Neural progenitor cell (in vitro differentiated cells): Measurements from ENCODE around the gene MACROH2A1. TPM values are rescaled to one million over a fixed set of nuclear protein-coding genes. Genes with fewer than 3 reads are reported as not detected.

Experiments used
- DNase-seq: peaks from one replicate; pipeline ENCODE4 v3.0.0-alpha.2; 2016; ENCODE audit warnings: low spot score
- H2AFZ ChIP-seq: fragments of 200-600 bp; sonication (generic); replicated peaks from 2 replicates; pipeline ENCODE4 v1.6.1; 2016; ENCODE audit warnings: antibody characterized with exemption
- H3F3A ChIP-seq: fragments of 200-600 bp; sonication (generic); 2 replicates; pipeline ENCODE4 v1.6.1; 2016; ENCODE audit warnings: antibody characterized with exemption, low read depth
- H3K27ac ChIP-seq: fragments of 200-600 bp; sonication (generic); 2 replicates; pipeline ENCODE4 v1.5.1; 2016; ENCODE audit warnings: mild to moderate bottlenecking
- H3K27me3 ChIP-seq: fragments of 200-600 bp; sonication (generic); 2 replicates; pipeline ENCODE4 v1.6.1; 2016; ENCODE audit warnings: mild to moderate bottlenecking, moderate library complexity
- H3K36me3 ChIP-seq: fragments of 200-600 bp; sonication (generic); 2 replicates; pipeline ENCODE4 v1.5.1; 2016
- H3K4me1 ChIP-seq: fragments of 200-600 bp; sonication (generic); 2 replicates; pipeline ENCODE4 v1.6.1; 2016; ENCODE audit warnings: mixed run types
- H3K4me2 ChIP-seq: fragments of 200-600 bp; sonication (generic); 2 replicates; pipeline ENCODE4 v1.6.1; 2016
- H3K4me3 ChIP-seq: fragments of 200-600 bp; sonication (generic); 2 replicates; pipeline ENCODE4 v1.5.1; 2016
- H3K79me2 ChIP-seq: fragments of 200-600 bp; sonication (generic); 2 replicates; pipeline ENCODE4 v1.6.1; 2016; ENCODE audit warnings: low read depth
- H3K9ac ChIP-seq: fragments of 200-600 bp; sonication (generic); 2 replicates; pipeline ENCODE4 v1.6.1; 2016
- H3K9me3 ChIP-seq: fragments of 200-600 bp; sonication (generic); 2 replicates; pipeline ENCODE4 v1.5.1; 2016; ENCODE audit warnings: low read depth
- H4K20me1 ChIP-seq: fragments of 200-600 bp; sonication (generic); 2 replicates; pipeline ENCODE4 v1.6.1; 2016; ENCODE audit warnings: low read depth
- H3K27ac Mint-ChIP-seq: 3 replicates; pipeline ENCODE4 v1.8.0; 2021; ENCODE audit warnings: mixed read lengths
- H3K27me3 Mint-ChIP-seq: 2 replicates; pipeline ENCODE4 v1.8.0; 2022; ENCODE audit warnings: low read depth, mild to moderate bottlenecking, inconsistent platforms, moderate library complexity, mixed read lengths; ENCODE audit not compliant: insufficient read depth
- H3K36me3 Mint-ChIP-seq: 3 replicates; pipeline ENCODE4 v1.8.0; 2021; ENCODE audit warnings: mixed read lengths
- H3K4me1 Mint-ChIP-seq: 3 replicates; pipeline ENCODE4 v1.8.0; 2021; ENCODE audit warnings: mixed read lengths
- H3K4me3 Mint-ChIP-seq: 3 replicates; pipeline ENCODE4 v1.8.0; 2021; ENCODE audit warnings: mild to moderate bottlenecking, moderate library complexity, mixed read lengths
- H3K9me3 Mint-ChIP-seq: 3 replicates; pipeline ENCODE4 v1.8.0; 2020; ENCODE audit warnings: mixed read lengths
- EZH2 ChIP-seq: fragments of 200-600 bp; sonication (generic); IDR thresholded peaks from 2 replicates; pipeline ENCODE4 v1.6.1; 2017; ENCODE audit warnings: antibody characterized with exemption, mild to moderate bottlenecking, moderate library complexity
- EZH2phosphoT487 ChIP-seq: fragments of 200-600 bp; sonication (generic); IDR thresholded peaks from 2 replicates; pipeline ENCODE4 v1.6.1; 2017; ENCODE audit warnings: antibody characterized with exemption
- total RNA-seq: library from RNA; depleted of rRNA; stranded (reverse); fragments of >200 nt; gene quantifications from 2 replicates; pipeline ENCODE4 v1.2.3, GENCODE V29; 2015; ENCODE audit warnings: low replicate concordance
- TF ChIP-seq, protein P1 (sequence below): fragments of 200-600 bp; sonication (generic); IDR thresholded peaks from 2 replicates; pipeline ENCODE4 v1.5.1; 2017; ENCODE audit warnings: antibody characterized with exemption, mild to moderate bottlenecking

Gene MACROH2A1
- total RNA-seq, 1 donor from 2014 or later, result 179 TPM

DNA sequence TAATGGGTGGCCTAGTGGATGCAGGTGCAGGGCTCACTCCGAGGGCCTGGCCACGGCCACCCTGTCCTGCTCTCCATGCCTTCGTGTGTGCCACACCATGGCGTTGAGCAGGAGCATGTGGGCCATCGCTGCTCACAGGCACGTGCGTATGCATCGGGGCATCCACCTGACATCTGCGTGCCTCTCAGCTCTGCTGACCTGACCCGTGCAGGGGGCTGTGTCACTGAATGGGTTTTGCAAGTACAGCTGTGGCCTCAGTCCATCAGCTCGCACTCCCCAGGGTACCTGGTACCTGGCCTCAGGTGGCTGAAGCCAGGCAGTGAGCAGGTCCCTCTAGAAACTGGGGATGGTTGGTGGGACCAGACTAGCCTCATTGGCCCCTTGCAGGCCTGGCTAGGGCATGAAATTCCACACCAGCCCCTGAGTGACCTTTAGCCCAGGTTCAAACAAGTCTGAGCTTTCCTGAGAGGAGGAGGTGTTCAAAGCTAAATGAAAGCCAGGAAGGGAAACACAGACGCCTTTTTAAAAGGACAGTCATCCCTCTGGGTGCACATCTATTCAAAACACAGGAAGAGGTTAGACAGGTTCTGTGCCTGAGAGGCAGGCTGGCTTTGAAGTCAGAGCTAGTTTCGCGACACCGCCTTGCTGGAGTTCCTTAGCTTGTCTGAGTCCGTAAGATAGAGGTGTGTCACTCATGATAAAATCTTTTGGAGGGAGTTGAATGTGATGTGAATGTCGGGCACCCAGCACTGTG lies 74.0 kb downstream of the MACROH2A1 start:
- no peak for TF ChIP-seq EZH2
- TF ChIP-seq EZH2phosphoT487, result no peak
- TF ChIP-seq, protein P1, sequence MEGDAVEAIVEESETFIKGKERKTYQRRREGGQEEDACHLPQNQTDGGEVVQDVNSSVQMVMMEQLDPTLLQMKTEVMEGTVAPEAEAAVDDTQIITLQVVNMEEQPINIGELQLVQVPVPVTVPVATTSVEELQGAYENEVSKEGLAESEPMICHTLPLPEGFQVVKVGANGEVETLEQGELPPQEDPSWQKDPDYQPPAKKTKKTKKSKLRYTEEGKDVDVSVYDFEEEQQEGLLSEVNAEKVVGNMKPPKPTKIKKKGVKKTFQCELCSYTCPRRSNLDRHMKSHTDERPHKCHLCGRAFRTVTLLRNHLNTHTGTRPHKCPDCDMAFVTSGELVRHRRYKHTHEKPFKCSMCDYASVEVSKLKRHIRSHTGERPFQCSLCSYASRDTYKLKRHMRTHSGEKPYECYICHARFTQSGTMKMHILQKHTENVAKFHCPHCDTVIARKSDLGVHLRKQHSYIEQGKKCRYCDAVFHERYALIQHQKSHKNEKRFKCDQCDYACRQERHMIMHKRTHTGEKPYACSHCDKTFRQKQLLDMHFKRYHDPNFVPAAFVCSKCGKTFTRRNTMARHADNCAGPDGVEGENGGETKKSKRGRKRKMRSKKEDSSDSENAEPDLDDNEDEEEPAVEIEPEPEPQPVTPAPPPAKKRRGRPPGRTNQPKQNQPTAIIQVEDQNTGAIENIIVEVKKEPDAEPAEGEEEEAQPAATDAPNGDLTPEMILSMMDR, result no peak
- Histone ChIP-seq H3K4me2 (no peak overlapping the region), H2AFZ (no peak overlapping the region), H3K9me3 (no peaks in the 10 kb centered on the region), H3K9ac (no peak overlapping the region), H3K4me3 (no peak overlapping the region), H3F3A (no peaks in the 10 kb centered on the region), H3K27ac (no peak overlapping the region), H3K27me3 (no peaks in the 10 kb centered on the region), H3K36me3 (no peaks in the 10 kb centered on the region), H3K79me2 (no peaks in the 10 kb centered on the region), H4K20me1 (no peaks in the 10 kb centered on the region), H3K4me1 (no peaks in the 10 kb centered on the region)
- Mint-ChIP-seq H3K4me1 (peaks cover 9% of the 10 kb centered on the region), H3K9me3 (no peaks in the 10 kb centered on the region), H3K4me3 (no peak overlapping the region), H3K36me3 (peaks cover under 1% of the 10 kb centered on the region), H3K27ac (no peak overlapping the region), H3K27me3 (peaks cover 2% of the 10 kb centered on the region)
- DNase-seq, result no peak

- Histone ChIP-seq H3K27me3 (no peaks in the 10 kb centered on the region), H4K20me1 (no peaks in the 10 kb centered on the region), H3K9me3 (no peaks in the 10 kb centered on the region), H3K27ac (no peak overlapping the region), H3F3A (no peaks in the 10 kb centered on the region), H3K9ac (no peak overlapping the region), H2AFZ (no peak overlapping the region), H3K4me1 (no peaks in the 10 kb centered on the region), H3K36me3 (no peaks in the 10 kb centered on the region), H3K79me2 (no peaks in the 10 kb centered on the region), H3K4me2 (no peak overlapping the region), H3K4me3 (no peak overlapping the region)
- Mint-ChIP-seq H3K9me3 (no peaks in the 10 kb centered on the region), H3K27ac (no peak overlapping the region), H3K27me3 (peaks cover 2% of the 10 kb centered on the region), H3K4me3 (no peak overlapping the region), H3K4me1 (peaks cover 5% of the 10 kb centered on the region), H3K36me3 (no peaks in the 10 kb centered on the region)
- TF ChIP-seq EZH2phosphoT487 (no peak), EZH2 (no peak)
- TF ChIP-seq, protein P1, result no peak
- DNase-seq, result no peak
Measured at GRCh38 chr5:135324160-135324559, 74.9 kb downstream of the MACROH2A1 start.

DNA sequence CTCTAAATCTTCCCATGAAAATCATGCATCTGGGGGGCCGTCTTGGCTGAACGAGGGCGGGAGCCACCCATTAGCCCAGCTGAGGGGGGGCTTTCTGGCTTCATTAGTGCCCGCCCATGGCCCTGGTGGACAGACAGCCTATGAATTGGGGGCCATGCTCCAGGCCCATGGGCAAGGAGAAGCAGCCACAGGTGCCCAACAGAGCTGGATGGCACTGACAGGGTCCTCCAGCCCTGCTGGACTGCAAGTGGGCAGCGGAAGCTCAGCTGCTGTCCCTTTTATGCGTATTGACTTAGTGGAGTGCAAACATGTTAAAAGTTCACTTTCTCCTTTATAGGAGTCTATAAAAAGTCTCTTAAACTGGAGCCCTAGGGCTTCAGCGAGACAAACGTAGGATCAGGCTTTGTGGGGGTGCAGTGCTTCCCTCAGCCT lies 75.3 kb downstream of the MACROH2A1 start:
- Histone ChIP-seq H3K27ac (no peak overlapping the region), H3K36me3 (no peaks in the 10 kb centered on the region), H3K9ac (no peak overlapping the region), H3K4me3 (no peak overlapping the region), H3K27me3 (no peaks in the 10 kb centered on the region), H4K20me1 (no peaks in the 10 kb centered on the region), H2AFZ (no peak overlapping the region), H3K4me2 (no peak overlapping the region), H3K79me2 (no peaks in the 10 kb centered on the region), H3F3A (no peaks in the 10 kb centered on the region), H3K4me1 (no peaks in the 10 kb centered on the region), H3K9me3 (no peaks in the 10 kb centered on the region)
- Mint-ChIP-seq H3K36me3 (no peaks in the 10 kb centered on the region), H3K4me1 (peaks cover 4% of the 10 kb centered on the region), H3K4me3 (no peak overlapping the region), H3K27me3 (peaks cover 6% of the 10 kb centered on the region), H3K27ac (no peak overlapping the region), H3K9me3 (no peaks in the 10 kb centered on the region)
- TF ChIP-seq EZH2phosphoT487, result no peak
- TF ChIP-seq, protein P1, result no peak
- DNase-seq, result no peak
